Pancreas (tissue), 10 donors: ENCODE results near the gene VPS8. TPM values are rescaled to one million over a fixed set of nuclear protein-coding genes. Genes with fewer than 3 reads are reported as not detected.

Experiments
- ATAC-seq, 4 donors: fragments of 200-7000 bp; cut with Tn5 transposase; one replicate each; pipeline versions ENCODE4 v1.8.0 to v1.9.1; 2020; ENCODE audit warnings: mild to moderate bottlenecking in 4 of 4, moderate library complexity in 4 of 4
- DNase-seq, 6 donors: peaks; one replicate each; pipeline ENCODE4 v3.0.0-alpha.2; 2020
- FAIRE-seq: peaks from 2 replicates; lab custom pipeline; 2012; peaks lifted over from hg19 to GRCh38; lab: Jason Lieb, UNC
- H3K27ac ChIP-seq, 4 donors: fragments of 200-600 bp; sonication (generic); 1 replicate in 3 of 4; 2 replicates in 1 of 4; pipeline versions ENCODE4 v1.5.0 to v1.8.0; 2020
- H3K27me3 ChIP-seq, 4 donors: fragments of 200-600 bp; one replicate each; pipeline ENCODE4 v1.8.0; 2021
- H3K36me3 ChIP-seq, 3 donors: fragments of 200-600 bp; sonication (generic) in 1 of 3; one replicate each; pipeline versions ENCODE4 v1.5.0 to v1.8.0; 2020 to 2021
- H3K4me1 ChIP-seq, 3 donors: fragments of 200-600 bp; one replicate each; pipeline ENCODE4 v1.8.0; 2021
- H3K4me3 ChIP-seq, 4 donors: fragments of 200-600 bp; sonication (generic) in 2 of 4; one replicate each; pipeline versions ENCODE4 v1.5.0 to v1.8.0; 2020 to 2021
- H3K9me3 ChIP-seq, 4 donors: fragments of 200-600 bp; one replicate each; pipeline ENCODE4 v1.8.0; 2021
- WGBS, 2 donors: extraction: QIAGEN DNeasy Blood & Tissue Kit; methylation state at CpG; one replicate each; pipeline ENCODE4 v1.1.7; 2013; 5-methylcytosine and 5-hydroxymethylcytosine counted together
- intact Hi-C, 3 donors: fragments of 100-400 bp; cut with DNase I; formaldehyde crosslinking; loops; one replicate each; pipeline versions ENCODE4 v1.11.1 to v1.14.2; 2022
- polyA plus RNA-seq, 2 donors: library from polyadenylated mRNA; stranded (reverse); fragments of 200-250 nt; gene quantifications; one replicate each; pipeline ENCODE4 v1.2.3, GENCODE V29; 2013
- total RNA-seq, 6 donors: library from RNA; stranded (reverse); fragmentation: NEBNext Ultra II Directional in 4 of 6; extraction: Animal tissue kit (Norgen Biotek cat#: 25700) in 4 of 6; gene quantifications; one replicate each; pipeline versions ENCODE4 v1.2.1 to v1.2.4, GENCODE V29; 2021 to 2023
- TF ChIP-seq, protein P1 (sequence below), 4 donors: fragments of 200-600 bp; sonication (generic) in 3 of 4; IDR thresholded peaks; one replicate each; pipeline versions ENCODE4 v1.5.0 to v1.8.0; 2021; ENCODE audit warnings: antibody characterized with exemption in 4 of 4
- donor health status: healthy with polysubstance abuse.
- donor health status: DM: no; HTN: no; CAD: no; lungs with moderate emphysema.
- donor health status: DM: no; HTN: no; CAD: no.
- donor health status: control.
- donor health status: control.
- donor health status: Bipolar disorder and iron deficiency.
- donor health status: DM: yes; HTN: yes; CAD: no.
- donor health status: DM: no; HTN: no; CAD: no.
- donor health status: DM: no; HTN: no; CAD: no.
- donor health status: DM: yes; HTN: yes; CAD: no.

VPS8 gene
- total and polyA plus RNA-seq, 8 donors: 7.9 to 37.5 (median 19.2) TPM

DNA sequence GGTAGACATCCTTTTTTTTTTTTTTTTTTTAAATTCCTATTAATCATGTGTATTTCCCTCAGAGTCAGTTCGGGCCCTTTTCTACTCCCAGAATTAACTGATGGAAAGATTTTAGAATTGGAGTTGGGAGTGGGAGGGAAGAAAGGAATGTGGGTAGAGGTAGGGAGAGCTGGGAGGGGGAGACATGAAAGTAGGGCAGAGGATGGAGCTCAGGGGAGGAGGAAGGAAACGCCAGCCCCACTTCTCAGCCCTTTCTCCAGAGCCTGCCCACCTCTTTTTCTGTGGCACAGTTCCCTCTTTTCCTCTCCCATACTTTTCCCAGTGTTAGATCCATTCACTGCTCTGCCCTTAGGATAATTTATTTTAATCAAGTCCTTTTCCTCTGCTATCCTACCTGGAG is 129.4 kb downstream of the VPS8 start:
- TF ChIP-seq, protein P1, sequence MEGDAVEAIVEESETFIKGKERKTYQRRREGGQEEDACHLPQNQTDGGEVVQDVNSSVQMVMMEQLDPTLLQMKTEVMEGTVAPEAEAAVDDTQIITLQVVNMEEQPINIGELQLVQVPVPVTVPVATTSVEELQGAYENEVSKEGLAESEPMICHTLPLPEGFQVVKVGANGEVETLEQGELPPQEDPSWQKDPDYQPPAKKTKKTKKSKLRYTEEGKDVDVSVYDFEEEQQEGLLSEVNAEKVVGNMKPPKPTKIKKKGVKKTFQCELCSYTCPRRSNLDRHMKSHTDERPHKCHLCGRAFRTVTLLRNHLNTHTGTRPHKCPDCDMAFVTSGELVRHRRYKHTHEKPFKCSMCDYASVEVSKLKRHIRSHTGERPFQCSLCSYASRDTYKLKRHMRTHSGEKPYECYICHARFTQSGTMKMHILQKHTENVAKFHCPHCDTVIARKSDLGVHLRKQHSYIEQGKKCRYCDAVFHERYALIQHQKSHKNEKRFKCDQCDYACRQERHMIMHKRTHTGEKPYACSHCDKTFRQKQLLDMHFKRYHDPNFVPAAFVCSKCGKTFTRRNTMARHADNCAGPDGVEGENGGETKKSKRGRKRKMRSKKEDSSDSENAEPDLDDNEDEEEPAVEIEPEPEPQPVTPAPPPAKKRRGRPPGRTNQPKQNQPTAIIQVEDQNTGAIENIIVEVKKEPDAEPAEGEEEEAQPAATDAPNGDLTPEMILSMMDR (IDR thresholded peaks at IDR 0.05): no peak
- intact Hi-C loops: no loop called here
- ATAC-seq: no peak
- DNase-seq: no peak
- Histone ChIP-seq H3K27ac (no peak overlapping the region), H3K4me3 (no peak overlapping the region), H3K4me1 (no peaks in the 10 kb centered on the region), H3K27me3 (no peaks in the 10 kb centered on the region), H3K36me3 (peaks cover 0 to 4% (median 0%) of the 10 kb centered on the region in 3 donors), H3K9me3 (no peaks in the 10 kb centered on the region)
- WGBS, 2 donors: 91% methylated on average over 2 of the region's 2 CpGs
- FAIRE-seq: no peak

DNA sequence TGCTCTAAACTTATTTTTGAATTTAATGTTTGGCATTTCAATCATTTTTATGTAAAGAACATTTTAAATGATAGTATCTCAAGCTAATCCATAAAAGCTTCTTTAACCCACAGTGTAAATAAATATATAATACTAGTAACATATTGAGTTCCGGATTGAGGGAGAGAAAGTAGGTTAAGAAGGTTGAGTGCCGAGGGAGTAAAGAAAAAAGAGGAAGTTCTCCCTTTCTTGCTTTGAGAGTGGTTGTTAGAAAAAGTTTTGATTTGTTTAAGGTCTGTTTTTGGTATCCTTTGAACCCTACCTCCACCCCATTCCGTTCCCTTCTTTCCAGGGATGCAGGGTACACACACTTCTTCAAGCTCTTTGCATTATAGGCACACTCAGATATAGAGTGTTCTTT is 130.8 kb downstream of the VPS8 start:
- Histone ChIP-seq H3K27me3 (no peaks in the 10 kb centered on the region), H3K27ac (no peak overlapping the region), H3K9me3 (no peaks in the 10 kb centered on the region), H3K36me3 (peaks cover 0 to 4% (median 0%) of the 10 kb centered on the region in 3 donors), H3K4me1 (no peaks in the 10 kb centered on the region), H3K4me3 (no peak overlapping the region)
- DNase-seq: no peak
- TF ChIP-seq, protein P1 (IDR thresholded peaks at IDR 0.05): no peak
- no peak for ATAC-seq
- WGBS, 2 donors: 92 to 97% methylated on average over 3 of the region's 3 CpGs
- intact Hi-C loops: no loop called here
- no peak for FAIRE-seq

DNA sequence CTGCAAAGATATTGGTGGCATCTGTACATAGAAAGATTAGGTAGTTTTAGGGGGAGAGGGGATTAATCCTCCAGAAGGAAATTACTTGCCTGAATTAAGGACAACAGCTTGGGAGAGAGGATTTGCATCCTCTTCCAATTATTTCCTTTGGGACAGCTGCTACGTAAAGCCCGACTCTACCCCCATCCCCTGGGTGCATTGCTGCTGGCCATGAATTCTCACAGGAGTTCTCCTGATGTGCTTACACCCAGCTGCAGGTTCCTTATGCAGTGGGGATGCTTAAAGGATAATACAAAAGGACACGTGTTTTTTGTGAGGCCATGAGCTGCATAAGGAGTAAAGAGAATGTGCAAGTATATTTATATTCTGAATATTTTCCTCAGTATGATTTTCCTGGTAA is 132.3 kb downstream of the VPS8 start:
- no peak overlapping the region for H3K27ac ChIP-seq
- TF ChIP-seq, protein P1 (IDR thresholded peaks at IDR 0.05): no peak
- intact Hi-C loops: no loop called here
- no peak for FAIRE-seq
- H3K9me3 ChIP-seq: no peaks in the 10 kb centered on the region
- H3K36me3 ChIP-seq: peaks cover 0 to 4% (median 0%) of the 10 kb centered on the region in 3 donors
- no peaks in the 10 kb centered on the region for H3K4me1 ChIP-seq
- DNase-seq: no peak
- no peaks in the 10 kb centered on the region for H3K27me3 ChIP-seq
- no peak overlapping the region for H3K4me3 ChIP-seq
- whole genome bisulfite sequencing, 2 donors: 86 to 97% methylated on average over 3 of the region's 3 CpGs
- no peak for ATAC-seq

DNA sequence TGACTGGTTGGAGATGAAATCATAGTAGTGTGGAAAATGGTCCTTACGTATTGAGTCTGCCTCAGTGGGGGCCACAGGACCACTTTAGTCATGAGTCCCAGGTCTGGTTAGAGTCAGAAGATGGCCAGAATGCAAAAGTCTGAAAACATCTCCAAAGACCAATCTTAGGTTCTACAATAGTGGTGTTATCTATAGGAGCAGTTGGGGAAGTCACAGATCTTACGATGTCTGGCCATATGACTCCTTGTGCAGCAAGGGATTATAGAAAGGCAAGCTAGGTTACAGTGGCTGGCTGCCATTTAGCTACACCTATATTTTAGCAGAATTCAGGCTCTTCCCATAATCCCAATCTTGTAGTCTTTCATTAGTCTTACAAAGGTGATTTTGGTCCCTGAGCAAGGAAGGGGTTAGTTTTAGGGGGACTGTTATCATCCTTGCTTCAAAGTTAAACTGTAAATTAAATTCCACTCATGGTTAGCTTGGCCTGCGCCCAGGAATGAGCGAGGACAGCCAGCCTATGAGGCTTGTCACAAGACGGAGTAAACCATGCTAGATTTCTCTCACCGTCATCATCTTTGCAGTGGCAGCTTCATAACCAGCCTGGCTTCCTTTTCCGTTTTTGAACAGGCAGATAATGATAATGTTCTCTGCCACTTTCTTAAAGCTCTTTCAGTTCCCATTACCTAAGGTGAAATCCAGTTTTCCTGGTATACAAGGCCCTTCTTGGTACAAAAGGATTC is 134.1 kb downstream of the VPS8 start:
- TF ChIP-seq, protein P1 (IDR thresholded peaks at IDR 0.05): no peak
- Histone ChIP-seq H3K4me3 (no peak overlapping the region), H3K4me1 (no peaks in the 10 kb centered on the region), H3K9me3 (no peaks in the 10 kb centered on the region), H3K36me3 (no peaks in the 10 kb centered on the region), H3K27me3 (no peaks in the 10 kb centered on the region), H3K27ac (no peak overlapping the region)
- ATAC-seq (no peak), FAIRE-seq (no peak), DNase-seq (no peak)
- intact Hi-C loops: no loop called here
- WGBS, 2 donors: 87 to 90% methylated on average over 7 of the region's 7 CpGs

DNA sequence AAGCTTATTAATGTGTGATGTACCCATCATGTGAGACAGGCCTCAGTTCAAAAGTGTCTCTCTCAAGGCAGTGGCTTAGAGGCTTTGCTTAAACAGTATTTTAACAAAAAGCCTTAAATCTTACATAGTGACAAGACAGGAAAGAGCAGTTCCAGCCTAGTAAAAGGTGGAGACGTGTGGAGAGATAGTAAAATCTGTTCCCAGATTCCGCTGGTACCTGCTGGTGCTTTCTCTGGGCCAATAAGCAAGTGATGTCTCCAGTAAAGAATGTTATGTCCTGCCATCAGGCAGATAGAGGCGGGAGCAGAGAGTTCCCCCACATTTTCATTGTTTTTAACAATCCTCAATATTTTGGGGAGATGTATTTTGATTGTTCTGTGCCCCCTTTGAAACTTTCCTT is 135.0 kb downstream of the VPS8 start:
- intact Hi-C loops: no loop called here
- WGBS, 2 donors: 94% methylated on average over 3 of the region's 3 CpGs

More for the DNA sequence above, 135.0 kb downstream of the VPS8 start:
- Histone ChIP-seq H3K36me3 (no peaks in the 10 kb centered on the region), H3K27ac (no peak overlapping the region), H3K4me1 (no peaks in the 10 kb centered on the region), H3K4me3 (no peak overlapping the region), H3K27me3 (no peaks in the 10 kb centered on the region), H3K9me3 (no peaks in the 10 kb centered on the region)
- ATAC-seq: no peak
- no peak for DNase-seq
- TF ChIP-seq, protein P1 (IDR thresholded peaks at IDR 0.05): no peak
- FAIRE-seq: no peak
